ENCODE results near the gene NOL11.
"Not testable (repeated sequence)": the region's sequence is repeated elsewhere in the genome, so short reads cannot be mapped to it uniquely, and the experiment has no call there.

Gene NOL11

GRCh38 chr17:67754001-67754400 is 36.3 kb downstream of the NOL11 start:
- no peak for DNase-seq (ENCODE audit: low read depth, low spot score)

DNA sequence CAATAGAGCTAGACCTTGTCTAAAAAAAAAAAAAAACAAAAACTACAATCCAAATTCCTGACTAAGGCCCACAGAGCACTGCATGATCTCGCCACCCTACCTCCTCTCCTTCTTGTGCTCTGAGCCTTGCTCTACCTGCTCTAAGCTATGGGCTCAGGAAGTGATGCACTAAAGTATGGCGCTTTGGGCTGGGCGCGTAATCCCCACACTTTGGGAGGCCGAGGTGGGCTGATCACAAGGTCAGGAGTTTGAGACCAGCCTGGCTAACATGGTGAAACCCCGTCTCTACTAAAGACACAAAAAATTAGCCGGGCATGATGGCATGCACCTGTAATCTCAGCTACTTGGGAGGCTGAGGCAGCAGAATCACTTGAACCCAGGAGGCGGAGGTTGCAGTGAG is 37.0 kb downstream of the NOL11 start:
- not testable (repeated sequence) for DNase-seq (ENCODE audit: low read depth, low spot score)

DNA sequence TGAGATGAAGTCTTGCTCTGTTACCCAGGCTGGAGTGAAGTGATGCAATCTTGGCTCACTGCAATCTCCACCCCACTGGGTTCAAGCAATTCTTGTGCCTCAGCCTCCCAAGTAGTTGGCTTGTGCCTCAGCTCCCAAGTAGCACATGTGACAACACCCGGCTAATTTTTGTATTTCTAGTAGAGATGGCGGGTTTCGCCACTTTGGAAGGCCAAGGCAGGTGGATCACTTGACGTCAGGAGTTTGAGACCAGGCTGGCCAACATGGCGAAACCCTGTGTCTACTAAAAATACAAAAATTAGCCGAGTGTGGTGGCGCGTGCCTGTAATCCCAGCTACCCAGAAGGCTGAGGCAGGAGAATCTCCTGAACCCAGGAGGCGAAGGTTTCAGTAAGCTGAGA is 39.0 kb downstream of the NOL11 start:
- DNase-seq (ENCODE audit: low read depth, low spot score), result not testable (repeated sequence)

DNA sequence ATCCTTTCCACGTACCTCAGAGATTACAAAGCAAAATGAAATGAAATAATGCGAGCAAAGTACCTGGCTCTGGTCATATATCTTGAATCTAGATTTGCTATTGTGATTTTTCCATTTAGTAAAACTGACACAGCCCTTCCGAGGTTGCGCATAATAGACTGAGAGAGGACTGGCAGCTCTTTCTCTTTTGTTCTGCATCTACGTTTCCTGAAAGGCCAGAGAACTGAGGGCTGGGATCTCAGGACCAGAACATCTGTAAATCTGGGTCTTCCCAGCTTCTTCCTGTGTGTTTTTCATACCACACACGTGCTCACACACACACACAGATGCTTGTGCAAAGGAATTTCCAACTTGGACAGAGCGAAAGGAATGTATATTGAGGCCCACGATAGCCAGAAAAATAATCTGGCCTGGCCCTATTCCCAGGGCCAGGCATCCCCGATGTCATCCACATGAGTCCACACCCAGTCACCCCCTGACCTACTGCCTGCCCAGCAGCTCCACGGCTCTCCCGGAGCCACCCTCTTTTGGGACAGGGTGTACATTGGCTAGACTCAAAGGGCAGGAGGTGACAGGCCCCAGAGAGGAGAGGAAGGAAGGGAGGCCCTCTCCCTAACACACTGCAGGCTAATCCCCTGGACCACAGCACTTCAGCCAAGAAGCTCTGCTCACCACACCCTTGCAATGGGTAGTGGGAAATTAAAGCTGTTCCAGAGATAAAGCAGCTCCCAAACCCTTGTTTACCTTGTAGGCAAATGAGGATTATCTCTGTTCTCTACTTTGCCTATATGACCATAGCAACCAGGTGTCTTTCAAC is 41.8 kb downstream of the NOL11 start:
- no peak for DNase-seq (ENCODE audit: low read depth, low spot score)

DNA sequence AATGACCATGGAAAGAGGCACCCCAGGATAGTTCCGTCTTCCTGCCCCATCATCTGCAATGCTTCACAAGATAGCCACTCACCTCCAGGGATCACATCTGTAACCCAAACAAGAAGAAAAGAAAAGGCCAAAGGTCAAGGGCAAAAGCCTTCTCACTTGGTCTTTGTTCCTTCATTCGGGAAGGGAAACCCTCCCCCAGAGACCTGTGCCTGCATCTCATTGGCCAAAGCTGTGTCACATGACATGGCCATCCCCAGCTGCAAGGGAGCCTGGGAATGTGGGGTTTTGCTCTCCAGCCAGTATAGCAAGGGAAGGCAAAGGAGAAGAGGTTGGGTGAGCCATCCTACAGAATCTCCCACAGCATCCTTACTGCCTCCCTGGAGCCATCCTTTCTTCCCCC is 47.9 kb downstream of the NOL11 start:
- no peak for DNase-seq (ENCODE audit: low read depth, low spot score)

DNA sequence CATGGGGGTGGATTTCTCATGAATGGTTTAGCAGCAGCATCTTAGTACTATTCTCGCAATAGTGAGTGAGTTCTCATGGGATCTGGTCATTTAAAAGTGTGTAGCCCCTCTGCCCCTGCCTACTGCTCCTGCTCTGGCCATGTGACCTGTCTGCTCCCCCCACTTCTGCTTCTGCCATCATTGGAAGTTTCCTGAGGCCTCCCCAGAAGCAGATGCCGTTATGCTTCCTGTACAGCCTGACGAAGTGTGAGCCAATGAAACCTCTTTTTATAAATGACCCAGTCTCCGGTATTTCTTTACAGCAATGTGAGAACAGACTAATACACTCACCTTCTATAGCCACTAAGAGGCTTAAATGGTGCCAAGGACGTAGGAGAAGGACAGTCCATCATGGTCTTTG is 51.5 kb downstream of the NOL11 start:
- no peak for DNase-seq (ENCODE audit: low read depth, low spot score)

DNA sequence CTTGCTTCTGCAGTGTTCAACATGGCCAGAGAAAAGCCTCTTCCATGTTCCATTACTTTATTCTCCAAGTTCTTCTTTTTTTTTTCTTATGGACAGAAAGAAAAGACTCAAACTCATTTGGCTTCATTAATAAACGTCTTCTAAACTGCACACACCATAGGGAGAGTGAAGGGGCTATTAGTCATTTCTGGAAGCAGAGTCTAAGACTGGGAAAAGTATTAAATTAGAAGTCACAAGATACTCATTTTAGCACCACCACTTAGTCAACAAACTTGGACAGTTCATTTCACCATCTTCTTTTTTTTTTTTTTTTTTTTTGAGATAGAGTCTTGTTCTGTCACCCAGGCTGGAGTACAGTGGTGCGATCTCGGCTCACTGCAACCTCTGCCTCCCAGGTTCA is 52.8 kb downstream of the NOL11 start:
- DNase-seq (ENCODE audit: low read depth, low spot score), result no peak

DNA sequence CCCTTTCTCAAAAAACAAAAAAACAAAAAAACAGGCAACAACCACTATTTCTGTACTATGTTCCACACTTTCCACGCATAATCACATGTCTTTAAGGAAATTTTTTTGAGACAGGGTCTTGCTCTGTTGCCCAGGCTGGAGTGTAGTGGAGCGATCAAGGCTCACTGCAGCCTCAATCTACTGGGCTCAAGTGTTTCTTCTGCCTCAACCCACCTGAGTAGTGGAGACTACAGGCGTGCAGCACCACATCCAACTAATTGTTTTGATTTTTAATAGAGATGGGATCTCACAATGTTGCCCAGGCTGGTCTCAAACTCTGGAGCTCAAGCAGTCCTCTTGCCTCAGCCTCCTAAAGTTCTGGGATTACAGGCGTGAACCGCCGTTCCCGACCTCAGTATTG is 54.9 kb downstream of the NOL11 start:
- DNase-seq (ENCODE audit: low read depth, low spot score), result no peak

DNA sequence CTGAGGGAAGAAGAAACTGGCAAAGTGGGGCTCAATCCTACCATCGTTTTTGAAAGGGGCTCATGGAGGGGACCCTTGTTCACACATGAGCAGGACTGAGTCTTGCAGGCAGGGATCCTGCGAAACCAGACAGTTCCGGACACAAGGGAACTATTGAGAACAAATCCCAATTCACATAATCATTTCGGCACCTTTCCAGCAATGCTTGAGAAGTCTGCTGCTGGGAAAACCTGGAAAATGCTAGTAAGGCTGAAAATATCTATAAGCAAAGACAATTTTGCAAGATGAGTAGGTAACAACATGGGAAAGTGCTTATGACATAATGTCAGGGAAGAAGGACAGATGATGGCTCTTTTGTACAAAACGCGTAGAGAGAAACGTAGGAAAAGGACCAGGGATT is 55.5 kb downstream of the NOL11 start:
- DNase-seq (ENCODE audit: low read depth, low spot score), result no peak

GRCh38 chr17:67779098-67779672 is 61.4 kb downstream of the NOL11 start:
- DNase-seq (ENCODE audit: low read depth, low spot score), result no peak

DNA sequence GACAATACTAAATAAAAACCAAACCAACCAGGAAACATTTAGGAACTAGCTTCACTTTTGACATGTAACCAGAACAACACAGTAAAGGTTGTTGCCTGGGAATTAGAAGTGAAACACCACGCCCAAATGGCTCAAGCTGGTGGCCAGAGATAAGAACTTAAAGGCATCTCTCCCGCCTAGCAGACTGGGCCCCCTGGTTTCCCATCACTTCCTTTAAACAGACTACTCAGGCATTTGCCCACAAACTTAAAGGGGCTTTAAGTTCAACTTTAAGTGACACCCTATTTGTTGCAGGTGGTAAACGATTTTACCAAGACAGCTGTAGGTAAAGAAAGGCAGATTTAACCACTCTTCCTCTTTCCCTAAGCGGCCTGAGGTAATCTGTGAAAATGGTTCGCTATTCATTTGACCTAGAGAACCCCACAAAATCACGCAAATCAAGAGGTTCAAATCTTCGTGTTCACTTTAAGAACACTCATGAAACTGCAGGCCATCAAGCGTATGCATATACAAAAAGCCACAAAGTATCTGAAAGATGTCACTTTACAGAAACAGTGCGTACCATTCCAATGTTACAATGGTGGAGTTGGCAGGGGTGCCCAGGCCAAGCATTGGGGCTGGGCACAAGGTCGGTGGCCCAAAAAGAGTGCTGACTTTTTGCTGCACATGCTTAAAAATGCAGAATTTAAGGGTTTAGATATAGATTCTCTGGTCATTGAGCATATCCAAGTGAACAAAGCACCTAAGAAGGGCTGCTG is 66.8 kb downstream of the NOL11 start:
- no peak for DNase-seq (ENCODE audit: low read depth, low spot score)

DNA sequence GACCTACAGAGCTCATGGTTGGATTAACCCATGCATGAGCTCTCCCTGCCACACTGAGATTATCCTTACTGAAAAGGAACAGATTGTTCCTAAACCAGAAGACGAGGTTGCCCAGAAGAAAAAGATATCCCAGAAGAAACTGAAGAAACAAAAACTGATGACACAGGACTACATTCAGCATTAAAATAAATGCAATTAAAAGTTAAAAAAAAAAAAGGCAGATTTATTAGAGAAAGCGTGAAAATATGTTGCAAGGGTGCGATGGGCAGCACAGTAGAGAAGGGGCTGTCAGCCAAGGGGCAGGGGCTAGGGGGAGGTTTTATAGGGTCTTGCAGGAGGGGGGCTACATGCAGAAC is 67.4 kb downstream of the NOL11 start:
- DNase-seq (ENCODE audit: low read depth, low spot score), result no peak

- no peak for DNase-seq (ENCODE audit: low read depth, low spot score)
Observed at GRCh38 chr17:67785504-67785903, 67.8 kb downstream of the NOL11 start.
